GM18951 (cell line): Measurements from ENCODE around the gene IL23R.
"Not testable (repeated sequence)": the region's sequence is repeated elsewhere in the genome, so short reads cannot be mapped to it uniquely, and the experiment has no call there.

Experiments used
- POLR2A ChIP-seq: IDR thresholded peaks from 4 replicates; pipeline ENCODE4 v1.6.1; 2011; ENCODE audit warnings: mild to moderate bottlenecking; ENCODE audit not compliant: insufficient read length, insufficient read depth; ENCODE audit errors: extremely low read depth
- in situ Hi-C: fragments of 300-500 bp; cut with MboI; formaldehyde crosslinking; loops from one replicate; pipeline ENCODE4 v1.12.0; 2022; ENCODE audit warnings: low sequenced_read_pairs, mixed read lengths, inconsistent platforms; ENCODE audit not compliant: unreplicated experiment

Gene IL23R

DNA sequence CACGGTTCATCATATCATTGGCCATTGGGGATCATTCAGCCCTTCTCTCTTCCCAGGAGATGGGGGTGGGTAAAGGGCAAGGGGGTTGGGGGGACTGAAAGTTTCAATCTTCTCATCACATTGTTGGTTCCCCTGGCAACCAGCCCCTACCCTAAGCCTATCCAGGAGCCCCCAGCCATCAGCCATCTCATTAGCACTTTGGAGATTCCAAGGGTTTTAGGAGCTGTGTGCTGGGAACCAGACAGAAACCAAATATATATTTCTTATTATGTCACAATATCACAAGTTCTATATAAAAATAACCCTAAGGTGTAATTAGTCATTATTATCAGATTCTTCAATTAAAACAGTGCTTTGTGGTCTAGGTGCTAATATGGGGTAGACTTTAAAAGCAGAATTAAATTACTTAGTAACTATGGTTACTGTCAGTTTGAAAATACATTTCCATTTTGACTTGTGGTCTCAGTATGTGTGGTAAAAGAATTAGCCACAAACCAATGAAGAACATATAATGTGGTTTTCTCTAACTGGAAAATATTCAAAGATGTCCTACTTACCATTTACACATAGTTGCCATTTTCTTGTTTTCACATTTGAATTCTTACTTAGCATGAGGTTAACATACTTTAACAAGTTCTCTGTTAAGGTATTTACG lies 28.1 kb downstream of the IL23R start:
- in situ Hi-C loops: no loop called here
- no peak for TF ChIP-seq POLR2A

DNA sequence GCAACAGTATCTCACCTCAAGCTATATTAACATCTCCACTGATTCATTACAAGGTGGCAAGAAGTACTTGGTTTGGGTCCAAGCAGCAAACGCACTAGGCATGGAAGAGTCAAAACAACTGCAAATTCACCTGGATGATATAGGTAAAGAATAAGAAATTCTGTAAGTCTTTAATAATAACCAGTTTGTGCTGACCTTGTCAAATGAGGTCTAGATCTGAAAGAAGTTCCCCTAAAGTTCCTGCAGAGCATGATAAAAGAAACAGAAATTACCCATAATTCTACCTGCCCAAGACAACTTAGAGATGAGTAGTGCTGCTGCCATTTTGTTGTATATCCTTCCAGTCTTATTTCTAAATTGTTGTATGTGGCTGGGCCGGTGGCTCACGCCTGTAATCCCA lies 34.5 kb downstream of the IL23R start:
- in situ Hi-C loops: no loop called here
- TF ChIP-seq POLR2A: no peak

GRCh38 chr1:67201891-67202290 lies 35.6 kb downstream of the IL23R start:
- in situ Hi-C loops: no loop called here
- TF ChIP-seq POLR2A: no peak

- no peak for TF ChIP-seq POLR2A
- in situ Hi-C loops: no loop called here
These were observed 38.2 kb downstream of the IL23R start for GRCh38 chr1:67204298-67204980.

GRCh38 chr1:67207398-67207797 lies 41.1 kb downstream of the IL23R start:
- in situ Hi-C loops: not testable (repeated sequence)

GRCh38 chr1:67208217-67208616 lies 42.0 kb downstream of the IL23R start:
- no peak for TF ChIP-seq POLR2A
- in situ Hi-C loops: no loop called here

- no peak for TF ChIP-seq POLR2A
- in situ Hi-C loops: no loop called here
These were observed 43.3 kb downstream of the IL23R start for GRCh38 chr1:67209521-67209920.

GRCh38 chr1:67211589-67212563 lies 45.6 kb downstream of the IL23R start:
- TF ChIP-seq POLR2A: no peak
- in situ Hi-C loops: no loop called here

DNA sequence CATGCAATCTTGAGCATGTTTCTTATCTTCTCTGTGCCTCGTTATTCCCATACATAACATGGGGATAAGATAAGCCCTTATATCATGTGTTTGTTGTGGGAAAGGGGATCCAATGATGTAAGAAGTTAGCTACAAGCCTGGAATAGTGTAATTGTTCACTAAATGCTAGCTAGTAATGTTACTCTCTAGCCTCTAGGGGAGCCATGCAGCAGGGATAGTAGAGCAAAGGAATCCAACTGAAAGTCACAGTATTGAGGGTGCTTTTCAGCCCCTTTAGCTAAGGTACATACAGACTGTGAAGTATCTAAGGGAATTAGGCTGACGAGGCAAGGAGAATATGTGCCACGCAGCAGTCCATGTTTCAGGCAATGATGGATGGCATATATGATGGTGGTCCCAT lies 46.9 kb downstream of the IL23R start:
- no peak for TF ChIP-seq POLR2A
- in situ Hi-C loops: no loop called here

GRCh38 chr1:67213948-67214347 lies 47.7 kb downstream of the IL23R start:
- in situ Hi-C loops: no loop called here
- TF ChIP-seq POLR2A: no peak

DNA sequence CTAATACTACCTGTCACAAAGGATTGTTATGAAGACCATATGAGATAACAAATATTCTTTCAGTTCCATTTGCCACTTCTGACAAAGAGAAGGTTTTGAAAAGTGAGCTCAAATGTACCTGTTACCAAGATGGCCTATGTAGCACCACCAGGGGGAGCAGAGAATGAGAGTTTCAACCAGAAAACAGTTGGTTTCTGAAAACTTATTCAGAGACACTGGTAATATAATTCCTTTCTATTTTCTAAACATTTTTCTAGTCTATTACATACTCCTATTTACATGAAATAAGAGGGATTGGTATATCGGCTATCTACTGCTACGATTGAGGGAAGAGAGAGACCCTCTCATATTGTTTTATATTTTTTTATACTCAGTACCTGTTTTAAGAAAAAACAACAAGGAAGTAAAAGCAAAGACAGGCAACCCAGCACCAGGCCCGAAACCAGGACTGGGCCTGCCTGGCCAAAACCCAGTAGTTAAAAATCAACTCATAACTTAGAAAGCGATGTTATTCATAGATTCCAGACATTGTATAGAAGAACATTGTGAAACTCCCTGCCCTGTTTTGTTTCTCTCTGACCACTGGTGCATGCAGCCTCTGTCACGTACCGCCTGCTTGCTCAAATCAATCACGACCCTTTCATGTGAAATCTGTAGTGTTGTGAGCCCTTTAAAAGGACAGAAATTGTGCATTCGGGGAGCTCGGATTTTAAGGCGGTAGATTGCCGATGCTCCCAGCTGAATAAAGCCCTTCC lies 48.3 kb downstream of the IL23R start:
- no peak for TF ChIP-seq POLR2A
- in situ Hi-C loops: no loop called here

DNA sequence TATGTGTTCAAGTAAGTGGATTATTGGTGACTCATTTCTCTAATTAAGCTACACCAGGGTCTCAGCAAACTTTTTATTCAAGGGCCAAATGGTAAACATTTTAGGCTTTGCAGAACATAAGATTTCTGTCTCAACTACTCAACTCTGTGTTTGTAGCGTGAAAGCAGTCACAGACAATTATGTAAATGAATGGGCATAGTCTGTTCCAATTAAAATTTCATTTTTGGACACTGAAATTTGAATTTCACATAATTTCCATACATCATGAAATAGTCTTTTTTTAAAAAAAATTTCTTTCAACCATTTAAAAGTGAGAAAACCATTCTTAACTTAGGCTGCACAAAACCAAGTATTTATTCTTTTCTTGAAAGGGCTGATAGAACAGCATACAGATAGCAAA lies 50.1 kb downstream of the IL23R start:
- TF ChIP-seq POLR2A: no peak
- in situ Hi-C loops: no loop called here

GRCh38 chr1:67217417-67217816 lies 51.2 kb downstream of the IL23R start:
- in situ Hi-C loops: no loop called here
- no peak for TF ChIP-seq POLR2A

DNA sequence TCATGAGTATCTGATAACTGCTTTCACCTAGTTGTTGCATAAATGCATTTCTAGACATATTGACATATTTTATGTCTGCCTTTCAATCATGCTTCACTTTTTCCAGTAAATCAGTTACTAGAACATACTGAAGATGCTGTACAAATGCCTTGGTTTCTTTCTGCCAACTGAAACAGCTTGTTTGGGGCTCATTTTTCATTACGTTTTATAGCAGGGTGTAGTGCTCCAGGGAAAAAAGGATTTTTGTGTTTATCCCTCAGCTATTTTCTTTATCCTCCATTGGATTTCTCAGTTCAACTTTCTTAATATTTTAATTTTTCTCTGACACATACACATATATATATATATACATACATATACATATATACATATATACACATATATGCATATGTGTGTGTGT lies 51.7 kb downstream of the IL23R start:
- TF ChIP-seq POLR2A: no peak
- in situ Hi-C loops: no loop called here
